ENCODE data around the gene UBA5.

The UBA5 gene

GRCh38 chr3:132655471-132655870 lies 4.7 kb upstream of the UBA5 start:
- no peak for DNase-seq

GRCh38 chr3:132657869-132658747 lies 2.0 kb upstream of the UBA5 start:
- no peak for DNase-seq

- no peak for DNase-seq
Observed at GRCh38 chr3:132659000-132659364, 1.1 kb upstream of the UBA5 start.

GRCh38 chr3:132659365-132660051 lies 621 bp upstream of the UBA5 start, which contains the start of gene ACAD11:
Gene ACAD11 (minus strand): TSS chr3:132659809. CDS start chr3:132659751, 58 bp downstream.
- peak; percentile 37 to 72 for DNase-seq

- DNase-seq, result peak in 1 of 2 experiments; percentile 26
Observed at GRCh38 chr3:132660811-132661070, 612 bp downstream of the UBA5 start.

- no peak for DNase-seq
Observed at GRCh38 chr3:132661101-132661500, 972 bp downstream of the UBA5 start.

GRCh38 chr3:132662212-132662611 lies 2.1 kb downstream of the UBA5 start:
- DNase-seq, result no peak

- DNase-seq, result no peak
Observed at GRCh38 chr3:132665230-132665745, 5.2 kb downstream of the UBA5 start.

- DNase-seq, result no peak
Observed at GRCh38 chr3:132669256-132669777, 9.2 kb downstream of the UBA5 start.

GRCh38 chr3:132675408-132675807 lies 15.3 kb downstream of the UBA5 start:
- DNase-seq, result no peak

- DNase-seq, result no peak
Observed at GRCh38 chr3:132679911-132680310, 19.8 kb downstream of the UBA5 start.

- no peak for DNase-seq
Observed at GRCh38 chr3:132681421-132681820, 21.3 kb downstream of the UBA5 start.

- DNase-seq, result no peak
Observed at GRCh38 chr3:132682201-132682600, 22.1 kb downstream of the UBA5 start.

GRCh38 chr3:132690040-132690439 lies 29.9 kb downstream of the UBA5 start:
- DNase-seq, result no peak

- no peak for DNase-seq
Observed at GRCh38 chr3:132694991-132695390, 34.9 kb downstream of the UBA5 start.

GRCh38 chr3:132695422-132695821 lies 35.3 kb downstream of the UBA5 start:
- DNase-seq, result no peak

- DNase-seq, result no peak
Observed at GRCh38 chr3:132703733-132704132, 43.6 kb downstream of the UBA5 start.

- no peak for DNase-seq
Observed at GRCh38 chr3:132709761-132710160, 49.6 kb downstream of the UBA5 start.

GRCh38 chr3:132710311-132710710 lies 50.2 kb downstream of the UBA5 start:
- DNase-seq, result no peak

GRCh38 chr3:132713977-132714727 lies 54.0 kb downstream of the UBA5 start:
- no peak for DNase-seq

- DNase-seq, result no peak
Observed at GRCh38 chr3:132716372-132716771, 56.2 kb downstream of the UBA5 start.

- no peak for DNase-seq
Observed at GRCh38 chr3:132720228-132720627, 60.1 kb downstream of the UBA5 start.

- peak; percentile 40 to 60 for DNase-seq
Observed at GRCh38 chr3:132721479-132722164, 61.5 kb downstream of the UBA5 start.

Measured in SW 1271 (cell line).